ENCODE data around the gene C1orf53.

The C1orf53 gene

GRCh38 chr1:197954718-197955418, 52.4 kb downstream of the C1orf53 start:
- no peak overlapping the region for H3K4me3 ChIP-seq (ENCODE audit: low read depth, low read length)
- no peak for TF ChIP-seq CTCF (IDR thresholded peaks at IDR 0.05; ENCODE audit: low read depth, low read length, missing control alignments)
- no peak for DNase-seq (ENCODE audit: low read depth)
- in situ Hi-C loops (cut with HindIII; ENCODE audit: low sequenced_read_pairs) = no loop called here

- DNase-seq (ENCODE audit: low read depth) = peak; percentile 45
- TF ChIP-seq CTCF (IDR thresholded peaks at IDR 0.05; ENCODE audit: low read depth, low read length, missing control alignments) = no peak
- in situ Hi-C loops (cut with HindIII; ENCODE audit: low sequenced_read_pairs) = no loop called here
- H3K4me3 ChIP-seq (ENCODE audit: low read depth, low read length) = no peak overlapping the region
Measured at GRCh38 chr1:197955486-197956394, 53.3 kb downstream of the C1orf53 start.

Data from astrocyte of the cerebellum (primary cell).